Natural killer cell (primary cell): ENCODE data around the gene CACNA2D3. TPM values are rescaled to one million over a fixed set of nuclear protein-coding genes. Genes with fewer than 3 reads are reported as not detected.

Experiments
- ATAC-seq, 3 donors: fragments of 150-1000 bp in 2 of 3; fragments of 200-7000 bp in 1 of 3; cut with Tn5 transposase; 1 replicate in 1 of 3; 2 replicates in 2 of 3; pipeline ENCODE4 v1.10.0; 2021; ENCODE audit warnings: mild to moderate bottlenecking in 2 of 3, moderate library complexity in 2 of 3
- DNase-seq, 2 donors: peaks; one replicate each; pipeline versions ENCODE4 v3.0.0 to v3.0.0-alpha.2; 2013 to 2021; ENCODE audit warnings: mixed read lengths in 1 of 2
- H3K27ac ChIP-seq: one replicate; pipeline ENCODE4 v1.5.1; 2013; ENCODE audit warnings: mild to moderate bottlenecking, low read length
- H3K27me3 ChIP-seq: one replicate; pipeline ENCODE4 v1.6.1; 2013; ENCODE audit warnings: low read length; ENCODE audit not compliant: control insufficient read depth, insufficient read depth
- H3K36me3 ChIP-seq: one replicate; pipeline ENCODE4 v1.6.1; 2013; ENCODE audit warnings: low read length; ENCODE audit not compliant: control insufficient read depth, insufficient read depth
- H3K4me1 ChIP-seq: one replicate; pipeline ENCODE4 v1.6.1; 2013; ENCODE audit warnings: low read length; ENCODE audit not compliant: control insufficient read depth, insufficient read depth
- H3K4me3 ChIP-seq: one replicate; pipeline ENCODE4 v1.5.1; 2013; ENCODE audit warnings: low read length
- H3K9me3 ChIP-seq: one replicate; pipeline ENCODE4 v1.6.1; 2013; ENCODE audit warnings: low read length; ENCODE audit not compliant: control insufficient read depth, insufficient read depth
- H3K27ac Mint-ChIP-seq, 2 donors: one replicate each; pipeline ENCODE4 v1.8.0; 2022; ENCODE audit warnings: mild to moderate bottlenecking in 2 of 2, mixed read lengths in 2 of 2, moderate library complexity in 1 of 2
- H3K27me3 Mint-ChIP-seq, 2 donors: one replicate each; pipeline ENCODE4 v1.8.0; 2022; ENCODE audit warnings: low read depth in 2 of 2, mixed read lengths in 2 of 2
- H3K36me3 Mint-ChIP-seq: one replicate; pipeline ENCODE4 v1.8.0; 2022; ENCODE audit warnings: mixed read lengths
- H3K4me1 Mint-ChIP-seq, 2 donors: one replicate each; pipeline ENCODE4 v1.8.0; 2022; ENCODE audit warnings: mixed read lengths in 2 of 2
- H3K4me3 Mint-ChIP-seq: one replicate; pipeline ENCODE4 v1.8.0; 2022; ENCODE audit warnings: mild to moderate bottlenecking, moderate library complexity, mixed read lengths
- H3K9me3 Mint-ChIP-seq, 2 donors: one replicate each; pipeline ENCODE4 v1.8.0; 2022; ENCODE audit warnings: mixed read lengths in 2 of 2
- WGBS: methylation state at CpG from one replicate; pipeline ENCODE4 v1.1.7; 2013; ENCODE audit warnings: missing lambda C conversion rate; ENCODE audit not compliant: insufficient coverage; 5-methylcytosine and 5-hydroxymethylcytosine counted together
- intact Hi-C: fragments of 100-400 bp; cut with micrococcal nuclease; formaldehyde crosslinking; loops from one replicate; pipeline ENCODE4 v1.14.2; 2022
- total RNA-seq, 4 donors: library from RNA; stranded (reverse); fragments of 120-200 nt in 1 of 4; gene quantifications; one replicate each; pipeline versions ENCODE4 v1.2.3 to v1.2.4, GENCODE V29; 2013 to 2022
- TF ChIP-seq, protein P1 (sequence below): fragments of 200-600 bp; IDR thresholded peaks from one replicate; pipeline ENCODE4 v1.8.0; 2022; ENCODE audit warnings: antibody characterized with exemption

Gene CACNA2D3
- total RNA-seq, 3 donors from 2014 or later (not counting 1 experiment from before 2014, with no cell fraction given), result 0.49 TPM; not detected in 2

DNA sequence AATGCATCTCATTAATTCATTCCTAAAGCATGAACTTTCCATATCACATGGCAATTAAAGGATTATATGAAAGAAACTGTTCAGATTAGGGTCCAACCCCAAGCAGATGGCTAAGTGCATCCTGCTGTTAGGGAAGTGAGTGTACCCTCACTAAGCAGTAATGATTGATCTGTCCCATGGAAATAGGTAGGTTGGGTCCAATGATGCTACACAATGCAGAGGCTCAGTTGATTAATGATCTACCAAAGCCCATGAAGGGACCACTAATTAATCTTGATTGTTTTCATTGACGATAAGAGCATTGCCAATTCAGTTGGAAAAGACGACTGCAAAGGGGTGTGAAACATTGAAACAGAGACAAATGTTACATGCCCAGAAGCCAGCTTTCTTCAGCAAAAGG, 1000.0 kb downstream of the CACNA2D3 start:
- no peak overlapping the region for H3K4me3 Mint-ChIP-seq
- peaks cover 3 to 4% of the 10 kb centered on the region in 2 donors for H3K9me3 Mint-ChIP-seq
- no peaks in the 10 kb centered on the region for H3K27me3 Mint-ChIP-seq
- H3K27me3 ChIP-seq, result no peaks in the 10 kb centered on the region
- DNase-seq (no peak), ATAC-seq (no peak)
- no peaks in the 10 kb centered on the region for H3K4me1 ChIP-seq
- no peaks in the 10 kb centered on the region for H3K4me1 Mint-ChIP-seq
- no peak overlapping the region for H3K27ac Mint-ChIP-seq
- no peak overlapping the region for H3K27ac ChIP-seq
- no peak overlapping the region for H3K4me3 ChIP-seq
- no peaks in the 10 kb centered on the region for H3K36me3 Mint-ChIP-seq
- H3K9me3 ChIP-seq, result no peaks in the 10 kb centered on the region
- no peaks in the 10 kb centered on the region for H3K36me3 ChIP-seq
- intact Hi-C loops, result no loop called here
- TF ChIP-seq, protein P1, sequence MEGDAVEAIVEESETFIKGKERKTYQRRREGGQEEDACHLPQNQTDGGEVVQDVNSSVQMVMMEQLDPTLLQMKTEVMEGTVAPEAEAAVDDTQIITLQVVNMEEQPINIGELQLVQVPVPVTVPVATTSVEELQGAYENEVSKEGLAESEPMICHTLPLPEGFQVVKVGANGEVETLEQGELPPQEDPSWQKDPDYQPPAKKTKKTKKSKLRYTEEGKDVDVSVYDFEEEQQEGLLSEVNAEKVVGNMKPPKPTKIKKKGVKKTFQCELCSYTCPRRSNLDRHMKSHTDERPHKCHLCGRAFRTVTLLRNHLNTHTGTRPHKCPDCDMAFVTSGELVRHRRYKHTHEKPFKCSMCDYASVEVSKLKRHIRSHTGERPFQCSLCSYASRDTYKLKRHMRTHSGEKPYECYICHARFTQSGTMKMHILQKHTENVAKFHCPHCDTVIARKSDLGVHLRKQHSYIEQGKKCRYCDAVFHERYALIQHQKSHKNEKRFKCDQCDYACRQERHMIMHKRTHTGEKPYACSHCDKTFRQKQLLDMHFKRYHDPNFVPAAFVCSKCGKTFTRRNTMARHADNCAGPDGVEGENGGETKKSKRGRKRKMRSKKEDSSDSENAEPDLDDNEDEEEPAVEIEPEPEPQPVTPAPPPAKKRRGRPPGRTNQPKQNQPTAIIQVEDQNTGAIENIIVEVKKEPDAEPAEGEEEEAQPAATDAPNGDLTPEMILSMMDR, result no peak
- WGBS, result 87% methylated on average over 2 of the region's 2 CpGs

Other genes starting within 250 kb of the CACNA2D3 start
- gene ACTR8, start 240.4 kb upstream of the CACNA2D3 start, total RNA-seq, result 10 to 100 TPM; 32.5 to 54.2 (median 41.5) TPM
- 100 to 1,000 TPM in 1 of 3 donors, 10 to 100 TPM in 2; 79.2 to 116 (median 95.4) TPM for gene SELENOK, start 230.7 kb upstream of the CACNA2D3 start, total RNA-seq